ENCODE measurements around the gene SMC5.

DNA sequence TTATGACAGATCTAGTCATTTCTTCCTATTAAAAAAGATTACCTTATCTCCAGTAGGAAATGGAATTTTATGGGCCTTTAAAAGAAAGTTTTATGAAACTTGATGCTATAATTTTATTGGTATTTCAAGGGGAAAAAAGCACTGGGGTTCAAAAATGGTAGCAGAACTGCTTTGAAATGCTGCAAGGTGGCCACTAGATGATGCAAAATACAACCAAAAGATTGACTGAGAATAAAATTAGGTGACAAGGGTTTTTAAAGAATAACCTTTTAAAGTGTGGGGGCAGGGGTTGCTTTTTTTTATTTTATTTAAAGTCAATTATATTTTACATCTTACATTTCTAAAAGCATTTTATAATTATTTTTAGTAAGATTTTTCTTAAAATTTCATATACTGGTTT, 94.0 kb downstream of the SMC5 start:
- no peak for TF ChIP-seq GATA2 (IDR thresholded peaks at IDR 0.05; ENCODE audit: low read depth, low read length)
- TF ChIP-seq GATA3 (IDR thresholded peaks at IDR 0.05; ENCODE audit: low read depth, low read length) = no peak

Measured in SH-SY5Y (cell line).